ENCODE results near the gene RHBG.

The RHBG gene

GRCh38 chr1:156386134-156386901 lies 17.3 kb downstream of the RHBG start:
- DNase-seq (ENCODE audit: low read depth in 2 of 2), result no peak

- DNase-seq (ENCODE audit: low read depth in 2 of 2), result no peak
Observed at GRCh38 chr1:156386949-156387869, 18.2 kb downstream of the RHBG start.

DNA sequence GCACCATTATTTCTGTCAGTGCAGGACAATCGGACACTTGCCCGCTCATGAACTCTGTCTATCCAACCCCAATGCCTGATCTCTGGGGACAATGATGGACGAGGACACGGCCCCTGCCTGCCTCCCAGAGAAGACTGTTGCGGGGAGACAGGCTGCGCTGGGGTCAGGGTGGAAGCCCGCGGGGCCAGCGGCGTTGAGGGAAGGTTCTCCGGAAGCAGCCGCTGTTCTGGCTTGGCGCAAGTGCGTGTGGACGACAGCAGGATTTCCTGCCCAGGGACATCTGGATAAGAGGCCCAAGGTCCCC lies 18.8 kb downstream of the RHBG start:
- DNase-seq (ENCODE audit: low read depth in 2 of 2), result no peak

DNA sequence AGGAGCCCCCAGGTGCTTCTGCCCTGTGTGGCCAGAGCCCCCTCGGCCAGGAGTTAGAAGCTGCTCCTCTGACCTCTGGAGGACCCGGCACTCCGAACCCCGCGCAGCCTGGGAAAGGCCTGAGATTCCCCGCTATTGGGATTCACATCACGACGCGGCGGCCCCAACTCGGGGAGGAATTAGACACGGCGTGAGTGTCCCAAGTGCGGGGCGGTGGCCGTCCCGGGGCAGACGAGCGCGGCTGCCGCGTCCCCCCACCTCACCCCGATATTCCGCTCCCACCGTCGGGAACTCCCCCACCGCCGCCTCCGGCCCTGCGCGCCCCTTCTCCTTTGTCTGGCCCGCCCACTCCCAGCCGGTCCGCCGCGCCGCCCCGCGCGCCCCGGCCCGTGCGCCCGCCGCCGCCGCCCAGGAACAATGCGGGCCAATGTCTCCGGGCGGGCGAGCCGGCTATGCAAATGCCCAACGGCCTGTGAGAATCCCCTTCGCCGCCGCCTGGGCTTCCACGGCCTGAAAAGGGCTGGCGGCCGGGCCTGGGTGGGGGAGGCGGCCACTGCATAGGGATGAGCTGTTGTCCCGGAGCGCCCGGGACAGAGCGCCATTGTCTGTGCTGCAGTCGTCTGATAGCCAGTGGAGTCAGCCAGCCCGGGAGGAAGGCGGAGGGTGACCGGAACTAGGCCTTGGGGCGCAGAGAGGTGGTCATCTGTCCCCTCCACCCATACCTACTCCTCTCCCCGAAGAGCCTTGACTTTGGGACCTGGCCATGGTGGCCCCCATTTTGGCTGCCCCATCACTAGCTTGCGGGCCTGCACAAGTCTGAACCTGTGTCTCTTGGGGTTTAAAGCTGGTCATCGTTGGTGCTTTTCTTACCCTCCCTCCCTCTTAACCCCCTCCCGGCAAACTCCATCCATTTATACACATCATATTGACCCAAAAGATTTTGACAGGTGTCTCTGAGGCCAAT lies 19.4 kb downstream of the RHBG start:
- no peak for DNase-seq (ENCODE audit: low read depth in 2 of 2)

GRCh38 chr1:156389311-156389710 lies 20.3 kb downstream of the RHBG start:
- no peak for DNase-seq (ENCODE audit: low read depth in 2 of 2)

- DNase-seq (ENCODE audit: low read depth in 2 of 2), result no peak
Observed at GRCh38 chr1:156390469-156391365, 21.7 kb downstream of the RHBG start.

- DNase-seq (ENCODE audit: low read depth in 2 of 2), result no peak
Observed at GRCh38 chr1:156391366-156391677, 22.3 kb downstream of the RHBG start.

- DNase-seq (ENCODE audit: low read depth in 2 of 2), result no peak
Observed at GRCh38 chr1:156391701-156392100, 22.7 kb downstream of the RHBG start.

GRCh38 chr1:156392452-156392853 lies 23.4 kb downstream of the RHBG start:
- no peak for DNase-seq (ENCODE audit: low read depth in 2 of 2)

- DNase-seq (ENCODE audit: low read depth in 2 of 2), result no peak
Observed at GRCh38 chr1:156393095-156393494, 24.1 kb downstream of the RHBG start.

- DNase-seq (ENCODE audit: low read depth in 2 of 2), result no peak
Observed at GRCh38 chr1:156394082-156394481, 25.1 kb downstream of the RHBG start.

DNA sequence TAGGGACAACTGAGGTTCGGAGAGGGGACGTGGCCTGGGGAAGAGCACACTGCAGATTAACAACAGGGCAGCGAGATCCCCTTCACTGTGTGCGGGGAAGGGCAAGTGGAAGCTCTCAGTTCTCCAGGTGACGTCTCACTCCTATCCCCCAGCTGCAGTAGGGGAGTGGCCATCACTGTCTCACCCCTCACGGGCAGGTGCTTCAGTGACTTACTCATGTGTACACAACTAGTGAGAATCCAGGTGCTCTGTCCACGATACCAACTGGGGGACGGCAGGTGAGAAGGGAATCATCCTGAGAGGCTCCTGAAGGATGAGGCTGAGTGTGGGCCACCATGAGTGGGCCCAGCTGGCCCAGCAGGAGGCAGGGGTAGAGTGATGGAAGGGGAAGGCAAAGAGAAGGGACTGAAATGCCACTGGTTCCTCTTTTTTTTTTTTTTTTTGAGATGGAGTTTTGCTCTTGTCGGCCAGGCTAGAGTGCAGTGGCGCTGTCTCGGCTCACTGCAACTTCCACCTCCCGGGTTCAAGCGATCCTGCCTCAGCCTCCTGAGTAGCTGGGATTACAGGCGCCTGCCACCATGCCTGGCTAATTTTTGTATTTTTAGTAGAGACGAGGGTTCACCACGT lies 25.9 kb downstream of the RHBG start:
- no peak for DNase-seq (ENCODE audit: low read depth in 2 of 2)

DNA sequence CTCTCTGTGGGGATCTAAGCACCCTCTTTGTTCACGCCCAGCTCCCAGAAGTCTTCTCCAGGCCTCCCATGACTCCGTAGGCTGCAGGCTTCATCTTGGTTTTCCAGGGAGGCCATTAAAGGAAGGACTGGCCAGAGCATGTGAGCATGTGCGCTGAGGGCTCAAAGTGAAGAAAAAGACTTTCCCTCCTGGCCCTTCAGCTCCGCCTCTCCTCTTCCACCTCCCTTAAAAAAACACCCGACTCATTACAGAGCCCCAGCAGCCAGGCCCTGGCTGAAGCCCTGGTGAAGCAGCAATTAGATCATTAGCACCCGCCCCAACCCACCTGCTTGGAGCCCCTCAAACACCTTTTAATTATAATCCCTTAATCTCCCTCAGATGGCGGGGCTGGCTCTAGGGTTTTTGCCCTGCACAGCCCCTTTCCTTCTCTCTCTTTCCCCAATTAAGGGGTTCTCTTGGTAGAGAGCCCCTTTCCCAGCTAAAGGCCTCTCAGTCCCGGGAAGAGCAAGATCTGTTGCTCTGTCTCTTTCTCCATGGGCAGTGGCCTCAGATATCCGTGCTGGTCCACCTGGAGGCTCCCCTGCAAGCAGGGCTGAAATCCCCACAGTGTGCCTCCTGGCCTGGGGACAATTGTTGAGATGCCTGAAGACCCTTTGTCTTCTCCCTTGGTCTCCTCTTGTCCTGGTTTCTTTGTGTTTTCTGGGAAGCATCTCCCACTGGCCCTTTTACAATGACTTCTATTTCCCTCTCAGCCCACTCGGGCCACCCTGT lies 30.5 kb downstream of the RHBG start:
- DNase-seq (ENCODE audit: low read depth in 2 of 2), result no peak

DNA sequence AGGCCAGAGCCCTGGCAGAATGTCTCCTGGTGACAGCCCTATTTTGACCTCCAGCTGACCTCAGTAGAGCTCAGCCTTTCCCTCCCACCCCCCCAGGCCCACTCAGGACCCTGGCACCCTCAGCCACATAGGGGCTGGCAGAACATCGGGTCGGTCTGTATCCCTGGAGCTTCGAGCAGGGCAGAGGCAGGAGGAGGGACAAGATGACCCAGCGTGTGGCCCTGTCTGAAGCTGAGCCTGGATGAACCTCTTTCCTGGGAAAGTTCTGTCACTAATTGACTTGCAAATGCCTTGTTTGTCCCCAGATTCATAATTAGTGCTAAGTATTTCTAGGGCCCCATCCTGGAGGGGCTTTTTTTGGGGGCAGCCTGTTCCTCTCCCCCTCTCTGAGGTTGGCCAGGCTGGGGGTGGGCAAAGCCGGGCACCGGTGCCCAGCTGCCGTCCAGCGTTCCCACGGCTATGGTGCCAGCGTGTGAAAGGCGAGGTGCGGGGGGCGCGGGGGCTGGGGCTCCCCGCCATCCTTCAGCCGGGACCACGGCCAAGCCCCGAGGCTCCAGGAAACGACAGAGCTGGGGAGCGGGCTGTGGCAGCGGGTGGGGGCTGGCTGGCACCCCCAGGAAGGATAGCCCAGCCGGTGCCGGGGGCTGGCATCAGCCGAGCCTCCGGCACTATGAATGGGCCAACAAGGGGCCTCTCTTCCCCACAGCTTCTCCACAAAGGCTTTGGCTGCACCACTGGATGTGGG lies 31.4 kb downstream of the RHBG start:
- no peak for DNase-seq (ENCODE audit: low read depth in 2 of 2)

DNA sequence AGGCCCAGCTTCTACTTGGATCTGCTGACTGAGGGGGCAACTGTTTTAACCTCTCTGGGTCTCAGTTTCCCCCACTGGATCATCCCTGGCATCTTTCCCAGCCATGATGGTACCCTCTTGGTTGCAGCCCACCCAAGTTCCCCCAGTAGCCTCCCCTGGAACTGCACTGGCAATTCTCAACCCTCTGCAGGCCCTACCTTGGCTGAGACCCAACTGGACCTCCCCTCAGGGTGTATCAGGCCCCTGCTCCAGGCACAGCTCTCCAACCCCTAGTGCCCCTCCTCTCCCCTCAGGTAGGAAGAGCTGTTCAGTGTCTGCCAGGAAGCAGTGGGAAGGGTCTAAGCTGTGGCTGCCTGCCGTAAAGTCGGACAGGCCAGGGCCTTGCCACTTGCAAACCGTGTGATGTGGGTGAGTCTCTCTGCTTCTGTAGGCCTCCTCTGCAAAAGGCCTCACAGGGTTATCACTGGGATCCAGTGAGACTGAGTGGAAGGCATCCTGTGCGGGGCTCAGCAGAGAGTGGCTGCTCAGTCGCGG lies 32.1 kb downstream of the RHBG start:
- DNase-seq (ENCODE audit: low read depth in 2 of 2), result no peak

GRCh38 chr1:156401681-156402081 lies 32.7 kb downstream of the RHBG start:
- DNase-seq (ENCODE audit: low read depth in 2 of 2), result no peak

GRCh38 chr1:156402331-156403020 lies 33.5 kb downstream of the RHBG start:
- DNase-seq (ENCODE audit: low read depth in 2 of 2), result no peak

DNA sequence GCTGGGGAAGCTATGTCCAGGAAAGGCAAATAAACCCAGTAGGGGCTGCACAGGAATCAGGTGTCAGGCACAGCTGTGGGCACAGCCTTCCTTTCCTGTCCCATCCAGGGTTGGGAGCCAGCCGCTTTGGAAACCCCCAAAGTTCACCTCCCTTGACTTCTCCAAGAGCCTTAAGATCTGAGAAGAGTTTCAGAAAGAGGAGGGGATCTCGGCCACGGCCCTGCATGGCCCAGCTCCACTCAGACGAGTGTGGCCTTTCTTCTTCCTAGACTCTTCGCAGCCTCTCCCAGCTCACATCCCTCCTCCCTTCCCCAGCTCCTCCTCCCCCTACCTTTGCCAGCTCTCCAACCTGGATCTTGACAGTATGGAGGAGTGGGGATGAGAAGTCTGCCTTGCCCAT lies 36.7 kb downstream of the RHBG start:
- DNase-seq (ENCODE audit: low read depth in 2 of 2), result no peak
